HepG2 (cell line): ENCODE results near the gene MAN2A2. TPM values are rescaled to one million over a fixed set of nuclear protein-coding genes. Genes with fewer than 3 reads are reported as not detected.

ENCODE experiments used
- AGO1 ChIP-seq: fragments of 200-400 bp; formaldehyde crosslinking; IDR thresholded peaks from 2 replicates; pipeline ENCODE4 v1.6.1; 2017; ENCODE audit warnings: mild to moderate bottlenecking, low read depth, low read length, moderate library complexity; ENCODE audit not compliant: poor library complexity, severe bottlenecking
- CBX1 ChIP-seq: IDR thresholded peaks from one replicate; pipeline ENCODE4 v1.6.1; 2016; ENCODE audit warnings: antibody characterized with exemption, low read depth
- GTF3A ChIP-seq: sonication (generic); formaldehyde crosslinking; conservative IDR thresholded peaks from 2 replicates; pipeline ENCODE4 v1.4.0; 2020; ENCODE audit warnings: mild to moderate bottlenecking, missing genetic modification reagents
- HNRNPH1 ChIP-seq: fragments of 200-400 bp; formaldehyde crosslinking; optimal IDR thresholded peaks from 2 replicates; pipeline ENCODE3; 2017; ENCODE audit warnings: mild to moderate bottlenecking, low read depth, low read length
- HNRNPLL ChIP-seq: fragments of 200-400 bp; formaldehyde crosslinking; IDR thresholded peaks from 2 replicates; pipeline ENCODE4 v1.6.1; 2017; ENCODE audit warnings: mild to moderate bottlenecking, low read depth, low read length; ENCODE audit not compliant: poor library complexity, severe bottlenecking
- KLF9 ChIP-seq: IDR thresholded peaks from 2 replicates; pipeline ENCODE4 v1.6.1; 2016; ENCODE audit warnings: low read depth
- MIER2 ChIP-seq: IDR thresholded peaks from 2 replicates; pipeline ENCODE4 v1.6.1; 2016; ENCODE audit warnings: missing biosample characterization, missing genetic modification reagents
- MTF2 ChIP-seq: sonication (generic); formaldehyde crosslinking; IDR thresholded peaks from 2 replicates; pipeline ENCODE4 v1.5.0; 2020; ENCODE audit warnings: missing genetic modification reagents, borderline replicate concordance
- MZF1 ChIP-seq: sonication (generic); formaldehyde crosslinking; IDR thresholded peaks from 2 replicates; pipeline ENCODE4 v1.8.1; 2023; ENCODE audit warnings: mild to moderate bottlenecking, missing genetic modification reagents, borderline replicate concordance
- NCOR1 ChIP-seq: fragments of 200-600 bp; sonication (generic); IDR thresholded peaks from 2 replicates; pipeline ENCODE4 v1.7.0; 2017; ENCODE audit warnings: antibody characterized with exemption, low read length, borderline replicate concordance
- RAD21 ChIP-seq: fragments of 450-650 bp; formaldehyde crosslinking; IDR thresholded peaks from 2 replicates; pipeline ENCODE4 v1.5.0; 2020; ENCODE audit warnings: mild to moderate bottlenecking
- RBAK ChIP-seq: sonication (generic); formaldehyde crosslinking; IDR thresholded peaks from 2 replicates; pipeline ENCODE4 v1.5.1; 2020; ENCODE audit warnings: mild to moderate bottlenecking, missing genetic modification reagents
- SOX13 ChIP-seq, 3 experiments: fragments of 450-650 bp in 1 of 3; sonication (generic) in 1 of 3; formaldehyde crosslinking in 1 of 3; IDR thresholded peaks in 2 of 3; conservative IDR thresholded peaks in 1 of 3; 2 replicates each; pipeline versions ENCODE4 v1.5.0 to v1.6.1; 2016 to 2020; ENCODE audit warnings: antibody characterized with exemption in 1 of 3, mild to moderate bottlenecking in 1 of 3, missing compliant biosample characterization in 1 of 3, missing genetic modification reagents in 1 of 3, moderate library complexity in 1 of 3
- SYNCRIP ChIP-seq: fragments of 200-400 bp; formaldehyde crosslinking; IDR thresholded peaks from 2 replicates; pipeline ENCODE4 v1.6.1; 2018; ENCODE audit warnings: mild to moderate bottlenecking, low read depth, low read length; ENCODE audit not compliant: insufficient read depth
- ZNF224 ChIP-seq: sonication (generic); formaldehyde crosslinking; IDR thresholded peaks from 2 replicates; pipeline ENCODE4 v1.5.0; 2020; ENCODE audit warnings: mild to moderate bottlenecking, missing genetic modification reagents
- ZNF296 ChIP-seq: sonication (generic); formaldehyde crosslinking; conservative IDR thresholded peaks from 2 replicates; pipeline ENCODE4 v1.5.0; 2020; ENCODE audit warnings: mild to moderate bottlenecking, missing genetic modification reagents
- ZNF44 ChIP-seq: sonication (generic); formaldehyde crosslinking; IDR thresholded peaks from 2 replicates; pipeline ENCODE4 v1.5.1; 2020; ENCODE audit warnings: mild to moderate bottlenecking, missing genetic modification reagents
- ZNF557 ChIP-seq: sonication (generic); formaldehyde crosslinking; IDR thresholded peaks from 2 replicates; pipeline ENCODE4 v1.4.0; 2020; ENCODE audit warnings: missing genetic modification reagents
- ZNF766 ChIP-seq: sonication (generic); formaldehyde crosslinking; IDR thresholded peaks from 2 replicates; pipeline ENCODE4 v1.5.0; 2020; ENCODE audit warnings: missing genetic modification reagents, borderline replicate concordance
- ZNF879 ChIP-seq: sonication (generic); formaldehyde crosslinking; IDR thresholded peaks from 2 replicates; pipeline ENCODE4 v1.8.1; 2023; ENCODE audit warnings: missing genetic modification reagents
- ZNF883 ChIP-seq: sonication (generic); formaldehyde crosslinking; IDR thresholded peaks from 2 replicates; pipeline ENCODE4 v1.5.1; 2020; ENCODE audit warnings: mild to moderate bottlenecking, missing genetic modification reagents; ENCODE audit errors: not compliant biosample characterization
- polyA plus RNA-seq, 8 experiments: library from polyadenylated mRNA; depleted of rRNA in 3 of 8; stranded (reverse) in 7 of 8; unstranded in 1 of 8; fragments of >200 nt; fragmentation: Illumina TruSeq in 4 of 8; extraction: Trizol in 4 of 8; gene quantifications; 2 replicates each; pipeline versions ENCODE4 v1.2.1 to v1.2.3, GENCODE V29; 2011 to 2016; ENCODE audit warnings: low read depth in 4 of 8, missing spikeins in 1 of 8, mixed read lengths in 1 of 8; ENCODE audit not compliant: insufficient read depth in 1 of 8
- total RNA-seq, 5 experiments: library from RNA; depleted of rRNA; stranded (reverse); fragments of >200 nt; fragmentation: Illumina TruSeq; extraction: Trizol; gene quantifications; 2 replicates each; pipeline ENCODE4 v1.2.3, GENCODE V29; 2016; ENCODE audit warnings: low read depth in 1 of 5
- TF ChIP-seq, protein P1 (sequence below): sonication (generic); formaldehyde crosslinking; conservative IDR thresholded peaks from 2 replicates; pipeline ENCODE4 v1.8.0; 2022; ENCODE audit warnings: mild to moderate bottlenecking, moderate library complexity, missing genetic modification reagents
- TF ChIP-seq, protein P2 (sequence below): sonication (generic); formaldehyde crosslinking; IDR thresholded peaks from 2 replicates; pipeline ENCODE4 v1.5.0; 2020; ENCODE audit warnings: missing genetic modification reagents
- TF ChIP-seq, protein P3 (sequence below): sonication (generic); formaldehyde crosslinking; IDR thresholded peaks from 2 replicates; pipeline ENCODE4 v1.5.0; 2020; ENCODE audit warnings: missing genetic modification reagents
- TF ChIP-seq, protein P4 (sequence below): sonication (generic); formaldehyde crosslinking; conservative IDR thresholded peaks from 2 replicates; pipeline ENCODE4 v1.5.0; 2020; ENCODE audit warnings: missing genetic modification reagents

Gene MAN2A2
- total and polyA plus RNA-seq, 2 of the 13 experiments (the other 11 are each of a cell fraction or from before 2014, with no cell fraction given), result 17.5 to 51.5 TPM

DNA sequence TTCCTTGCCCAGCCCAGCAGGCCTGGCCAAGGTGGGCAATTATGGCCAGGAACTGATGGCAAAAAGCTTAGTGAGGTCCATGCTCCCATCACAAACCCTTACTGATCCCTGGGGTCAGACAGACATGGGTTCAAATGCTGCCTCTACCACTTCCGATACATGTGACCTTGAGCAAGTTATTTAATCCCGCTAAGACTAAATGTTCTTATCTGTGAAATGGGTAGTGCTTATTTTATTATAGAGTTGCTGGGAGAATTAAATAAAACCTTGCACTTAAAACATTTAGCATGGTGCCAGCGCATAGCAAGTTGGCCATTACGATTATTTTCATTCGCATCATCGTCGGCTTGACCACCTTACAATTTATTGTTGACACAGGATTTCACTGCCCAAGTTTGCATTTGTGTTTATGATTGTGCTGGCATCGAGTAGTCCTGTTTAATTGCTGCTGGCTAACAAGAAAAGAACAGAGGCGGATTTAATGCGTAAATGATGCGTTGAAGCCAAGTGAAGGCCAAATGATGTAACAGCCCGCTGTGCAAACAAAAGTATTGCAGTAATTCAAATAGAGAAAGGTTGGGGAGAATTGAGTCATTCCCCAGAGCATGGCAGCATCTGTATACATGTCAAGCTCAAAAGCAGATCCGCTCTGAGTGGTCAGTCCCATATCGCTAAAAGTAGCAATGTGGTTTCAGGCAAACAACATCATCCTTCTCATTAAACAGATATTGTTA lies 42.0 kb upstream of the MAN2A2 start (continued):
- TF ChIP-seq, protein P1, sequence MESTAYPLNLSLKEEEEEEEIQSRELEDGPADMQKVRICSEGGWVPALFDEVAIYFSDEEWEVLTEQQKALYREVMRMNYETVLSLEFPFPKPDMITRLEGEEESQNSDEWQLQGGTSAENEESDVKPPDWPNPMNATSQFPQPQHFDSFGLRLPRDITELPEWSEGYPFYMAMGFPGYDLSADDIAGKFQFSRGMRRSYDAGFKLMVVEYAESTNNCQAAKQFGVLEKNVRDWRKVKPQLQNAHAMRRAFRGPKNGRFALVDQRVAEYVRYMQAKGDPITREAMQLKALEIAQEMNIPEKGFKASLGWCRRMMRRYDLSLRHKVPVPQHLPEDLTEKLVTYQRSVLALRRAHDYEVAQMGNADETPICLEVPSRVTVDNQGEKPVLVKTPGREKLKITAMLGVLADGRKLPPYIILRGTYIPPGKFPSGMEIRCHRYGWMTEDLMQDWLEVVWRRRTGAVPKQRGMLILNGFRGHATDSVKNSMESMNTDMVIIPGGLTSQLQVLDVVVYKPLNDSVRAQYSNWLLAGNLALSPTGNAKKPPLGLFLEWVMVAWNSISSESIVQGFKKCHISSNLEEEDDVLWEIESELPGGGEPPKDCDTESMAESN (CRISPR knock-in tag), result peak; percentile 46; the same call in 1 of the 2 replicates
- TF ChIP-seq CBX1 (no peak), ZNF883 (CRISPR knock-in tag) (no peak), NCOR1 (peak; percentile 76; the same call in 1 of the 2 replicates), SYNCRIP (no peak), RBAK (no peak), HNRNPLL (no peak), MIER2 (no peak; the same call in 1 of the 2 replicates), ZNF44 (CRISPR knock-in tag) (no peak), ZNF766 (0 out of 2 replicates have a peak, but pooled peaks have one; percentile 39), MZF1 (no peak), RAD21 (no peak), ZNF296 (CRISPR knock-in tag) (no peak), KLF9 (CRISPR knock-in tag) (no peak), SOX13 (IDR thresholded peaks at IDR 0.05) (peak; percentile 61; the same call in 1 of the 2 replicates), SOX13 (CRISPR knock-in tag; conservative IDR thresholded peaks at IDR 0.05 in 1 of 2, IDR thresholded peaks at IDR 0.05 in 1 of 2) (peak in 1 of 2 experiments; percentile 89; a peak in 2 of 4 replicates), ZNF557 (CRISPR knock-in tag) (no peak), MTF2 (no peak), AGO1 (no peak), ZNF224 (no peak), GTF3A (CRISPR knock-in tag) (no peak), ZNF879 (CRISPR knock-in tag) (no peak), HNRNPH1 (no peak)
- TF ChIP-seq, protein P2, sequence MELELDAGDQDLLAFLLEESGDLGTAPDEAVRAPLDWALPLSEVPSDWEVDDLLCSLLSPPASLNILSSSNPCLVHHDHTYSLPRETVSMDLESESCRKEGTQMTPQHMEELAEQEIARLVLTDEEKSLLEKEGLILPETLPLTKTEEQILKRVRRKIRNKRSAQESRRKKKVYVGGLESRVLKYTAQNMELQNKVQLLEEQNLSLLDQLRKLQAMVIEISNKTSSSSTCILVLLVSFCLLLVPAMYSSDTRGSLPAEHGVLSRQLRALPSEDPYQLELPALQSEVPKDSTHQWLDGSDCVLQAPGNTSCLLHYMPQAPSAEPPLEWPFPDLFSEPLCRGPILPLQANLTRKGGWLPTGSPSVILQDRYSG (CRISPR knock-in tag), result no peak
- TF ChIP-seq, protein P3, sequence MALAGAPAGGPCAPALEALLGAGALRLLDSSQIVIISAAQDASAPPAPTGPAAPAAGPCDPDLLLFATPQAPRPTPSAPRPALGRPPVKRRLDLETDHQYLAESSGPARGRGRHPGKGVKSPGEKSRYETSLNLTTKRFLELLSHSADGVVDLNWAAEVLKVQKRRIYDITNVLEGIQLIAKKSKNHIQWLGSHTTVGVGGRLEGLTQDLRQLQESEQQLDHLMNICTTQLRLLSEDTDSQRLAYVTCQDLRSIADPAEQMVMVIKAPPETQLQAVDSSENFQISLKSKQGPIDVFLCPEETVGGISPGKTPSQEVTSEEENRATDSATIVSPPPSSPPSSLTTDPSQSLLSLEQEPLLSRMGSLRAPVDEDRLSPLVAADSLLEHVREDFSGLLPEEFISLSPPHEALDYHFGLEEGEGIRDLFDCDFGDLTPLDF, result 0 out of 2 replicates have a peak, but pooled peaks have one; percentile 27
- TF ChIP-seq, protein P4, sequence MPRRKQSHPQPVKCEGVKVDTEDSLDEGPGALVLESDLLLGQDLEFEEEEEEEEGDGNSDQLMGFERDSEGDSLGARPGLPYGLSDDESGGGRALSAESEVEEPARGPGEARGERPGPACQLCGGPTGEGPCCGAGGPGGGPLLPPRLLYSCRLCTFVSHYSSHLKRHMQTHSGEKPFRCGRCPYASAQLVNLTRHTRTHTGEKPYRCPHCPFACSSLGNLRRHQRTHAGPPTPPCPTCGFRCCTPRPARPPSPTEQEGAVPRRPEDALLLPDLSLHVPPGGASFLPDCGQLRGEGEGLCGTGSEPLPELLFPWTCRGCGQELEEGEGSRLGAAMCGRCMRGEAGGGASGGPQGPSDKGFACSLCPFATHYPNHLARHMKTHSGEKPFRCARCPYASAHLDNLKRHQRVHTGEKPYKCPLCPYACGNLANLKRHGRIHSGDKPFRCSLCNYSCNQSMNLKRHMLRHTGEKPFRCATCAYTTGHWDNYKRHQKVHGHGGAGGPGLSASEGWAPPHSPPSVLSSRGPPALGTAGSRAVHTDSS, result no peak
